Neural progenitor cell (in vitro differentiated cells): ENCODE results near the gene CDK12. TPM values are rescaled to one million over a fixed set of nuclear protein-coding genes. Genes with fewer than 3 reads are reported as not detected.

Experiments
- DNase-seq: peaks from one replicate; pipeline ENCODE4 v3.0.0-alpha.2; 2016; ENCODE audit warnings: low spot score
- H2AFZ ChIP-seq: fragments of 200-600 bp; sonication (generic); replicated peaks from 2 replicates; pipeline ENCODE4 v1.6.1; 2016; ENCODE audit warnings: antibody characterized with exemption
- H3F3A ChIP-seq: fragments of 200-600 bp; sonication (generic); 2 replicates; pipeline ENCODE4 v1.6.1; 2016; ENCODE audit warnings: antibody characterized with exemption, low read depth
- H3K27ac ChIP-seq: fragments of 200-600 bp; sonication (generic); 2 replicates; pipeline ENCODE4 v1.5.1; 2016; ENCODE audit warnings: mild to moderate bottlenecking
- H3K27me3 ChIP-seq: fragments of 200-600 bp; sonication (generic); 2 replicates; pipeline ENCODE4 v1.6.1; 2016; ENCODE audit warnings: mild to moderate bottlenecking, moderate library complexity
- H3K36me3 ChIP-seq: fragments of 200-600 bp; sonication (generic); 2 replicates; pipeline ENCODE4 v1.5.1; 2016
- H3K4me1 ChIP-seq: fragments of 200-600 bp; sonication (generic); 2 replicates; pipeline ENCODE4 v1.6.1; 2016; ENCODE audit warnings: mixed run types
- H3K4me2 ChIP-seq: fragments of 200-600 bp; sonication (generic); 2 replicates; pipeline ENCODE4 v1.6.1; 2016
- H3K4me3 ChIP-seq: fragments of 200-600 bp; sonication (generic); 2 replicates; pipeline ENCODE4 v1.5.1; 2016
- H3K79me2 ChIP-seq: fragments of 200-600 bp; sonication (generic); 2 replicates; pipeline ENCODE4 v1.6.1; 2016; ENCODE audit warnings: low read depth
- H3K9ac ChIP-seq: fragments of 200-600 bp; sonication (generic); 2 replicates; pipeline ENCODE4 v1.6.1; 2016
- H3K9me3 ChIP-seq: fragments of 200-600 bp; sonication (generic); 2 replicates; pipeline ENCODE4 v1.5.1; 2016; ENCODE audit warnings: low read depth
- H4K20me1 ChIP-seq: fragments of 200-600 bp; sonication (generic); 2 replicates; pipeline ENCODE4 v1.6.1; 2016; ENCODE audit warnings: low read depth
- H3K27ac Mint-ChIP-seq: 3 replicates; pipeline ENCODE4 v1.8.0; 2021; ENCODE audit warnings: mixed read lengths
- H3K27me3 Mint-ChIP-seq: 2 replicates; pipeline ENCODE4 v1.8.0; 2022; ENCODE audit warnings: low read depth, mild to moderate bottlenecking, inconsistent platforms, moderate library complexity, mixed read lengths; ENCODE audit not compliant: insufficient read depth
- H3K36me3 Mint-ChIP-seq: 3 replicates; pipeline ENCODE4 v1.8.0; 2021; ENCODE audit warnings: mixed read lengths
- H3K4me1 Mint-ChIP-seq: 3 replicates; pipeline ENCODE4 v1.8.0; 2021; ENCODE audit warnings: mixed read lengths
- H3K4me3 Mint-ChIP-seq: 3 replicates; pipeline ENCODE4 v1.8.0; 2021; ENCODE audit warnings: mild to moderate bottlenecking, moderate library complexity, mixed read lengths
- H3K9me3 Mint-ChIP-seq: 3 replicates; pipeline ENCODE4 v1.8.0; 2020; ENCODE audit warnings: mixed read lengths
- EZH2 ChIP-seq: fragments of 200-600 bp; sonication (generic); IDR thresholded peaks from 2 replicates; pipeline ENCODE4 v1.6.1; 2017; ENCODE audit warnings: antibody characterized with exemption, mild to moderate bottlenecking, moderate library complexity
- EZH2phosphoT487 ChIP-seq: fragments of 200-600 bp; sonication (generic); IDR thresholded peaks from 2 replicates; pipeline ENCODE4 v1.6.1; 2017; ENCODE audit warnings: antibody characterized with exemption
- total RNA-seq: library from RNA; depleted of rRNA; stranded (reverse); fragments of >200 nt; gene quantifications from 2 replicates; pipeline ENCODE4 v1.2.3, GENCODE V29; 2015; ENCODE audit warnings: low replicate concordance
- TF ChIP-seq, protein P1 (sequence below): fragments of 200-600 bp; sonication (generic); IDR thresholded peaks from 2 replicates; pipeline ENCODE4 v1.5.1; 2017; ENCODE audit warnings: antibody characterized with exemption, mild to moderate bottlenecking

CDK12 gene
- total RNA-seq, 1 donor from 2014 or later = 44.1 TPM

DNA sequence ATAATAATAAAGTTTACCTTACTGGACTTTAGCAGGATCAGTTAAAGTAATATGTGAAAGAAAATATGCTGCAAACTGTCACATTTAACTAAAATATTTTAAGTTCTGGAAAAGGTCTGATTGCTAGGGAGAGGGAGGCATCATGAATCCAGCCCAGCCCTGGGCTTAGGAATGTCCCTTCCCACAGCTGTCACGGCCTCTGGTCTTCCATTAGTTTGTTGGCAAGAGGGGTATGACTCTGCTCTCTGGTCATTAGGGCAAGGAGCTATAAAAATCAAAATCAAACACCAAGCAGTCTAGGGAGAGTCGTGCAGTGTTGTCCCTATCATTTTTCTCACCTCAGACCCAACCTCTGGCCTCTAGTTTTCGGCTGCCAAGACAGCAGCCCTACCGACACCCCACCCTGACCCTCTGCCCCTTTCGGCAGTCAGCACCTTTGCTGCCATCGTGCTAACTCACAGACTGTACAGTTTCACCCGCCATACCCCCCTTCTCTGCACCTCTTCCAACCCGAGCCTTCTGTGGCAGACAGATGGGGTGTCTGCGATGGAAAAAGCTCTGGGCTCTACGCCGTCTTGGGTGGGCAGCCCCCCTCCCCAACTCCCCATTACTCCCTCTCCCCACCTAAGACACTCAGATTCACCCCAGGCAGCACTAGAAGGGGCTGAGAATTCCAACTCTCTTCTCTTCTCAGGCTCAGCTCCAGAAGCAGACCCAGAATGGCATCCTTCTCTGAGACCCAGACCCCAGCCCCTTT lies 105.0 kb downstream of the CDK12 start:
- H3K27ac Mint-ChIP-seq = peak overlapping the region; percentile 57
- H3K4me3 Mint-ChIP-seq = no peak overlapping the region
- H3K4me1 ChIP-seq = peaks cover 14% of the 10 kb centered on the region

DNA sequence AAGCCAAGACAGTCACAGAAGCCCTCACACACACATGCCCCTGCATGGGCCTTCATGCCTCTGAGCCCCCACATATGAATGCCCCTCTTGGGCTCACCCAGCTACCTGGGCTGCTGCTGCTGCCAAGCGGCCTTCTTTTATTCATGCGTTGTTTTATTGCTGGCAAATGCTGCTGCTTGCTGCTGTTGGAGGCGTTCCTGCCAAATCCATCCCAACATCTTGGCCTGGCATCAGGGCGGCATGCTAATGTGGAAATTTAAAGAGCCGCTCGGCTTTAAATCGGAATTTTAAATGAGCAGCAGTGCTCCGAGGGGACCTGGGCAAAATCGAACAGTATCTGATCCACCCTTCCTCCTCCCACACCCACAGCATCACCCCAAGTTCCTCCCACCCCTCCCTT lies 107.4 kb downstream of the CDK12 start:
- DNase-seq = no peak
- no peak for TF ChIP-seq EZH2phosphoT487
- no peak for TF ChIP-seq EZH2
- TF ChIP-seq, protein P1, sequence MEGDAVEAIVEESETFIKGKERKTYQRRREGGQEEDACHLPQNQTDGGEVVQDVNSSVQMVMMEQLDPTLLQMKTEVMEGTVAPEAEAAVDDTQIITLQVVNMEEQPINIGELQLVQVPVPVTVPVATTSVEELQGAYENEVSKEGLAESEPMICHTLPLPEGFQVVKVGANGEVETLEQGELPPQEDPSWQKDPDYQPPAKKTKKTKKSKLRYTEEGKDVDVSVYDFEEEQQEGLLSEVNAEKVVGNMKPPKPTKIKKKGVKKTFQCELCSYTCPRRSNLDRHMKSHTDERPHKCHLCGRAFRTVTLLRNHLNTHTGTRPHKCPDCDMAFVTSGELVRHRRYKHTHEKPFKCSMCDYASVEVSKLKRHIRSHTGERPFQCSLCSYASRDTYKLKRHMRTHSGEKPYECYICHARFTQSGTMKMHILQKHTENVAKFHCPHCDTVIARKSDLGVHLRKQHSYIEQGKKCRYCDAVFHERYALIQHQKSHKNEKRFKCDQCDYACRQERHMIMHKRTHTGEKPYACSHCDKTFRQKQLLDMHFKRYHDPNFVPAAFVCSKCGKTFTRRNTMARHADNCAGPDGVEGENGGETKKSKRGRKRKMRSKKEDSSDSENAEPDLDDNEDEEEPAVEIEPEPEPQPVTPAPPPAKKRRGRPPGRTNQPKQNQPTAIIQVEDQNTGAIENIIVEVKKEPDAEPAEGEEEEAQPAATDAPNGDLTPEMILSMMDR = no peak
- Histone ChIP-seq H3F3A (peaks cover 22% of the 10 kb centered on the region), H3K4me3 (no peak overlapping the region), H3K27me3 (peaks cover 13% of the 10 kb centered on the region), H4K20me1 (peaks cover 11% of the 10 kb centered on the region), H3K36me3 (no peaks in the 10 kb centered on the region), H2AFZ (no peak overlapping the region), H3K4me2 (no peak overlapping the region), H3K4me1 (peaks cover 10% of the 10 kb centered on the region), H3K9me3 (no peaks in the 10 kb centered on the region), H3K27ac (no peak overlapping the region), H3K79me2 (no peaks in the 10 kb centered on the region), H3K9ac (no peak overlapping the region)
- H3K4me1 Mint-ChIP-seq = peaks cover 13% of the 10 kb centered on the region
- no peak overlapping the region for H3K4me3 Mint-ChIP-seq
- no peaks in the 10 kb centered on the region for H3K9me3 Mint-ChIP-seq
- H3K27me3 Mint-ChIP-seq = peaks cover 3% of the 10 kb centered on the region
- peaks cover 22% of the 10 kb centered on the region for H3K36me3 Mint-ChIP-seq
- H3K27ac Mint-ChIP-seq = no peak overlapping the region

More for the DNA sequence above, 105.0 kb downstream of the CDK12 start:
- no peaks in the 10 kb centered on the region for H3K9me3 ChIP-seq
- peaks cover 8% of the 10 kb centered on the region for H3F3A ChIP-seq
- H3K4me2 ChIP-seq = no peak overlapping the region
- Mint-ChIP-seq H3K9me3 (no peaks in the 10 kb centered on the region), H3K27me3 (peaks cover 3% of the 10 kb centered on the region), H3K36me3 (peaks cover 17% of the 10 kb centered on the region), H3K4me1 (peaks cover 19% of the 10 kb centered on the region)
- H4K20me1 ChIP-seq = peaks cover 15% of the 10 kb centered on the region
- no peaks in the 10 kb centered on the region for H3K36me3 ChIP-seq
- H3K4me3 ChIP-seq = no peak overlapping the region
- no peak for DNase-seq
- H3K27ac ChIP-seq = no peak overlapping the region
- TF ChIP-seq EZH2phosphoT487 (no peak), EZH2 (no peak)
- TF ChIP-seq, protein P1 = no peak
- no peaks in the 10 kb centered on the region for H3K27me3 ChIP-seq
- no peak overlapping the region for H2AFZ ChIP-seq
- H3K9ac ChIP-seq = no peak overlapping the region
- no peaks in the 10 kb centered on the region for H3K79me2 ChIP-seq

- Mint-ChIP-seq H3K36me3 (peaks cover 22% of the 10 kb centered on the region), H3K27ac (no peak overlapping the region), H3K9me3 (no peaks in the 10 kb centered on the region), H3K4me1 (peaks cover 12% of the 10 kb centered on the region), H3K4me3 (no peak overlapping the region), H3K27me3 (peaks cover 6% of the 10 kb centered on the region)
- TF ChIP-seq EZH2 (no peak), EZH2phosphoT487 (no peak)
- TF ChIP-seq, protein P1 = no peak
- peaks cover 25% of the 10 kb centered on the region for H3F3A ChIP-seq
- H3K27ac ChIP-seq = no peak overlapping the region
- no peaks in the 10 kb centered on the region for H3K9me3 ChIP-seq
- H3K4me3 ChIP-seq = no peak overlapping the region
- no peak overlapping the region for H2AFZ ChIP-seq
- peaks cover 13% of the 10 kb centered on the region for H3K27me3 ChIP-seq
- peaks cover 9% of the 10 kb centered on the region for H3K4me1 ChIP-seq
- H3K4me2 ChIP-seq = no peak overlapping the region
- no peaks in the 10 kb centered on the region for H3K36me3 ChIP-seq
- H3K79me2 ChIP-seq = no peaks in the 10 kb centered on the region
- no peak overlapping the region for H3K9ac ChIP-seq
- DNase-seq = no peak
- H4K20me1 ChIP-seq = peaks cover 7% of the 10 kb centered on the region
Observed at GRCh38 chr17:39569126-39569525, 107.8 kb downstream of the CDK12 start.
